ENCODE results near the gene MFAP1. TPM values are rescaled to one million over a fixed set of nuclear protein-coding genes. Genes with fewer than 3 reads are reported as not detected.
"Not testable (repeated sequence)": the region's sequence is repeated elsewhere in the genome, so short reads cannot be mapped to it uniquely, and the experiment has no call there.

The MFAP1 gene
- polyA plus RNA-seq, 1 donor from 2014 or later = 37.7 TPM

DNA sequence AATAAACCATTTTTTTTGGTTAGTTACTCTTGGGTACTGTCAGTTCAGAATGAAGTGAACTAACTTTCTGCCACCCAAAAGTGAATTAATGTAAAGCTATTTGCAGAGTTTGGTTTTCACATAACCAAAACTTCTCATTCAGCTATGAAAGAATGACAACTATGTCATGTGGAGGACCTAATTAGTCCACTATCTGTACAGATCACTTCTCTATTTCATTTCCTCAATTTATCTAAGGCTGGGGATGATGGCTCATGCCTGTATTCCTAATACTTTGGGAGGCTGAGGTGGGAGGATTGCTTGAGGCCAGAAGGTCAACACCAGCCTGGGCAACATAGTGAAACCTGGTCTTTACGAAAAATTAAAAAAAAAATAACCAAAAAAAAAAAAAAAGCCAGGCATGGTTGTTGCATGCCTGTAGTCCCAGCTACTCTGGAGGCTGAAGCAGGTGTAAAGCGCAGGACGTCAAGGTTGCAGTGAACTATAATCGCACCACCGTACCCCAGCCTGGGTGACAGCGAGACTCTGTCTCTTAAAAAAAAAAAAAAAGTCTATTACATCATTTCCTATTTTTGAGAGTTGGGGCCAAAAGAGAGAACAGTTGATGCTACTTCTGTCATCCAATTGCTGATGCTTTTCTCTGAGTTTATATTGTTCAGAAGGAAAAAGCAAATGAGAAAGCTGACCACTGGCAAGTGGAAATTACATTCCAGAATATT lies 15.4 kb downstream of the MFAP1 start:
- H3K4me3 ChIP-seq (ENCODE audit: low read length) = no peak overlapping the region
- H3K9ac ChIP-seq (ENCODE audit: low read length) = no peak overlapping the region
- H3F3A ChIP-seq (ENCODE audit: insufficient read depth, low read length, poor library complexity, severe bottlenecking) = no peaks in the 10 kb centered on the region
- no peak overlapping the region for H3K27ac ChIP-seq (ENCODE audit: low read length)
- no peaks in the 10 kb centered on the region for H3K9me2 ChIP-seq (ENCODE audit: insufficient read depth, low read length)
- no peaks in the 10 kb centered on the region for H3K27me3 ChIP-seq (ENCODE audit: insufficient read depth, low read depth, low read length)
- no peak for TF ChIP-seq POLR2AphosphoS5 (IDR thresholded peaks at IDR 0.05)
- TF ChIP-seq EP300 (conservative IDR thresholded peaks at IDR 0.05; ENCODE audit: poor library complexity, severe bottlenecking) = no peak
- TF ChIP-seq, protein P1, sequence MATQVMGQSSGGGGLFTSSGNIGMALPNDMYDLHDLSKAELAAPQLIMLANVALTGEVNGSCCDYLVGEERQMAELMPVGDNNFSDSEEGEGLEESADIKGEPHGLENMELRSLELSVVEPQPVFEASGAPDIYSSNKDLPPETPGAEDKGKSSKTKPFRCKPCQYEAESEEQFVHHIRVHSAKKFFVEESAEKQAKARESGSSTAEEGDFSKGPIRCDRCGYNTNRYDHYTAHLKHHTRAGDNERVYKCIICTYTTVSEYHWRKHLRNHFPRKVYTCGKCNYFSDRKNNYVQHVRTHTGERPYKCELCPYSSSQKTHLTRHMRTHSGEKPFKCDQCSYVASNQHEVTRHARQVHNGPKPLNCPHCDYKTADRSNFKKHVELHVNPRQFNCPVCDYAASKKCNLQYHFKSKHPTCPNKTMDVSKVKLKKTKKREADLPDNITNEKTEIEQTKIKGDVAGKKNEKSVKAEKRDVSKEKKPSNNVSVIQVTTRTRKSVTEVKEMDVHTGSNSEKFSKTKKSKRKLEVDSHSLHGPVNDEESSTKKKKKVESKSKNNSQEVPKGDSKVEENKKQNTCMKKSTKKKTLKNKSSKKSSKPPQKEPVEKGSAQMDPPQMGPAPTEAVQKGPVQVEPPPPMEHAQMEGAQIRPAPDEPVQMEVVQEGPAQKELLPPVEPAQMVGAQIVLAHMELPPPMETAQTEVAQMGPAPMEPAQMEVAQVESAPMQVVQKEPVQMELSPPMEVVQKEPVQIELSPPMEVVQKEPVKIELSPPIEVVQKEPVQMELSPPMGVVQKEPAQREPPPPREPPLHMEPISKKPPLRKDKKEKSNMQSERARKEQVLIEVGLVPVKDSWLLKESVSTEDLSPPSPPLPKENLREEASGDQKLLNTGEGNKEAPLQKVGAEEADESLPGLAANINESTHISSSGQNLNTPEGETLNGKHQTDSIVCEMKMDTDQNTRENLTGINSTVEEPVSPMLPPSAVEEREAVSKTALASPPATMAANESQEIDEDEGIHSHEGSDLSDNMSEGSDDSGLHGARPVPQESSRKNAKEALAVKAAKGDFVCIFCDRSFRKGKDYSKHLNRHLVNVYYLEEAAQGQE (IDR thresholded peaks at IDR 0.05; ENCODE audit: borderline replicate concordance) = no peak
- no peaks in the 10 kb centered on the region for H3K79me2 ChIP-seq (replicated peaks; ENCODE audit: insufficient read depth, low read length)
- no peaks in the 10 kb centered on the region for H4K20me1 ChIP-seq (ENCODE audit: insufficient read depth)
- H3K4me2 ChIP-seq (ENCODE audit: low read length) = no peak overlapping the region
- H3K36me3 ChIP-seq (ENCODE audit: insufficient read depth, low read length) = peaks cover 13% of the 10 kb centered on the region
- H3K9me3 ChIP-seq (ENCODE audit: low read length) = no peaks in the 10 kb centered on the region
- no peak overlapping the region for H2AFZ ChIP-seq (ENCODE audit: low read depth, low read length)

DNA sequence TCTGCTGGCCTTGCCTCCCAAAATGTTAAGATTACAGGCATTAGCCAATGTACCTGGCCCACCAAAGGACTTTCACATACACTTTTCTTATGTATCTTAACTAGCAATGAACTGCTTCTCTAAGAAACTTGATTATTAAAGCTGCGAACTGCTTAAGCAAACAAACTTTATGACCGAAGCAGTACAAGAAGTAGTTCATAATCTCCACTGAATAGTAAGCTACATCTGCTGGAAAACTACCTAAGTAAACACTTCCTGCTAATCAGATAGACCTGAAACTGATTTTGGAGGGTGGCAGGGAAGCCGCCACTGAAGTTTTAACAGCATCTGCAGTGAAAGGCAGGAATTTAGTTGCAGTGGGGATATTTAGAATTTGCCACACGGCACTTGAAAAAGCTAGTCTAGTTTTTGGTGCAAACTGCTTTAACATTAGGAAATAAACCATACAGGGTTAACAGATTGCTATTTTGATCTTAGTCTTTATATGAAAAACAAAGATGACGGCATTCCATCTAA lies 16.0 kb downstream of the MFAP1 start:
- Histone ChIP-seq H3K4me3 (ENCODE audit: low read length) (no peak overlapping the region), H3K27ac (ENCODE audit: low read length) (no peak overlapping the region), H2AFZ (ENCODE audit: low read depth, low read length) (no peak overlapping the region), H3K9me2 (ENCODE audit: insufficient read depth, low read length) (no peaks in the 10 kb centered on the region), H3F3A (ENCODE audit: insufficient read depth, low read length, poor library complexity, severe bottlenecking) (no peaks in the 10 kb centered on the region), H3K36me3 (ENCODE audit: insufficient read depth, low read length) (peaks cover 13% of the 10 kb centered on the region), H3K4me2 (ENCODE audit: low read length) (no peak overlapping the region), H3K9me3 (ENCODE audit: low read length) (no peaks in the 10 kb centered on the region), H3K79me2 (replicated peaks; ENCODE audit: insufficient read depth, low read length) (no peaks in the 10 kb centered on the region), H4K20me1 (ENCODE audit: insufficient read depth) (no peaks in the 10 kb centered on the region), H3K27me3 (ENCODE audit: insufficient read depth, low read depth, low read length) (no peaks in the 10 kb centered on the region), H3K9ac (ENCODE audit: low read length) (no peak overlapping the region)
- TF ChIP-seq SMC3 (conservative IDR thresholded peaks at IDR 0.05; ENCODE audit: poor library complexity) (no peak), EZH2 (IDR thresholded peaks at IDR 0.05; ENCODE audit: borderline replicate concordance, insufficient read depth, low read length, poor library complexity, severe bottlenecking) (no peak), POLR2AphosphoS5 (IDR thresholded peaks at IDR 0.05) (no peak), EP300 (conservative IDR thresholded peaks at IDR 0.05; ENCODE audit: poor library complexity, severe bottlenecking) (no peak), MXI1 (conservative IDR thresholded peaks at IDR 0.05; ENCODE audit: poor library complexity, severe bottlenecking) (no peak), RAD21 (conservative IDR thresholded peaks at IDR 0.05) (no peak), TAF1 (IDR thresholded peaks at IDR 0.05; ENCODE audit: low read depth) (no peak)
- TF ChIP-seq, protein P2, sequence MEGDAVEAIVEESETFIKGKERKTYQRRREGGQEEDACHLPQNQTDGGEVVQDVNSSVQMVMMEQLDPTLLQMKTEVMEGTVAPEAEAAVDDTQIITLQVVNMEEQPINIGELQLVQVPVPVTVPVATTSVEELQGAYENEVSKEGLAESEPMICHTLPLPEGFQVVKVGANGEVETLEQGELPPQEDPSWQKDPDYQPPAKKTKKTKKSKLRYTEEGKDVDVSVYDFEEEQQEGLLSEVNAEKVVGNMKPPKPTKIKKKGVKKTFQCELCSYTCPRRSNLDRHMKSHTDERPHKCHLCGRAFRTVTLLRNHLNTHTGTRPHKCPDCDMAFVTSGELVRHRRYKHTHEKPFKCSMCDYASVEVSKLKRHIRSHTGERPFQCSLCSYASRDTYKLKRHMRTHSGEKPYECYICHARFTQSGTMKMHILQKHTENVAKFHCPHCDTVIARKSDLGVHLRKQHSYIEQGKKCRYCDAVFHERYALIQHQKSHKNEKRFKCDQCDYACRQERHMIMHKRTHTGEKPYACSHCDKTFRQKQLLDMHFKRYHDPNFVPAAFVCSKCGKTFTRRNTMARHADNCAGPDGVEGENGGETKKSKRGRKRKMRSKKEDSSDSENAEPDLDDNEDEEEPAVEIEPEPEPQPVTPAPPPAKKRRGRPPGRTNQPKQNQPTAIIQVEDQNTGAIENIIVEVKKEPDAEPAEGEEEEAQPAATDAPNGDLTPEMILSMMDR (IDR thresholded peaks at IDR 0.05; ENCODE audit: poor library complexity, severe bottlenecking) = no peak
- TF ChIP-seq, protein P1 (IDR thresholded peaks at IDR 0.05; ENCODE audit: borderline replicate concordance) = no peak

DNA sequence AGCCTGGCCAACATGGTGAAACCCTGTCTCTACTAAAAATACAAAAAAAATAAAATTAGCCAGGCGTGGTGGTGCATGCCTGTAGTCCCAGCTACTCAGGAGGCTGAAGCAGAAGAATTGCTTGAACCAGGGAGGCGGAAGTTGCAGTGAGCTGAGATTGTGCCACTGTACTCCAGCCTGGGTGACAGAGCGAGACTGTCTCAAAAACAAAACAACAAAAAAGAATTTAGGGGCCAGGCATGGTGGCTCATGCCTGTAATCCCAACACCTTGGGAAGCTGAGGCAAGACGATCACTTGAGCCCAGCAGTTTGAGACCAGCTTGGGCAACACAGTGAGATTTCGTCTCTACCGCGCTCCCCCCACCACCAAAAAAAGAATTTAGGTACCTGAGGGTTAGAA lies 21.8 kb downstream of the MFAP1 start:
- H3K27ac ChIP-seq (ENCODE audit: low read length); H3K4me3 ChIP-seq (ENCODE audit: low read length); H3K9me2 ChIP-seq (ENCODE audit: insufficient read depth, low read length); H3K79me2 ChIP-seq (replicated peaks; ENCODE audit: insufficient read depth, low read length); H3K36me3 ChIP-seq (ENCODE audit: insufficient read depth, low read length); H3K4me2 ChIP-seq (ENCODE audit: low read length); H3K27me3 ChIP-seq (ENCODE audit: insufficient read depth, low read depth, low read length); H3K9ac ChIP-seq (ENCODE audit: low read length); H3K9me3 ChIP-seq (ENCODE audit: low read length); H4K20me1 ChIP-seq (ENCODE audit: insufficient read depth); H2AFZ ChIP-seq (ENCODE audit: low read depth, low read length); H3F3A ChIP-seq (ENCODE audit: insufficient read depth, low read length, poor library complexity, severe bottlenecking): not testable (repeated sequence)

Data from neural cell (in vitro differentiated cells).